ENCODE measurements around the gene KDELR1.
A peak's percentile ranks its signal among the peaks of the same experiment; 100 is the strongest.

KDELR1 gene

DNA sequence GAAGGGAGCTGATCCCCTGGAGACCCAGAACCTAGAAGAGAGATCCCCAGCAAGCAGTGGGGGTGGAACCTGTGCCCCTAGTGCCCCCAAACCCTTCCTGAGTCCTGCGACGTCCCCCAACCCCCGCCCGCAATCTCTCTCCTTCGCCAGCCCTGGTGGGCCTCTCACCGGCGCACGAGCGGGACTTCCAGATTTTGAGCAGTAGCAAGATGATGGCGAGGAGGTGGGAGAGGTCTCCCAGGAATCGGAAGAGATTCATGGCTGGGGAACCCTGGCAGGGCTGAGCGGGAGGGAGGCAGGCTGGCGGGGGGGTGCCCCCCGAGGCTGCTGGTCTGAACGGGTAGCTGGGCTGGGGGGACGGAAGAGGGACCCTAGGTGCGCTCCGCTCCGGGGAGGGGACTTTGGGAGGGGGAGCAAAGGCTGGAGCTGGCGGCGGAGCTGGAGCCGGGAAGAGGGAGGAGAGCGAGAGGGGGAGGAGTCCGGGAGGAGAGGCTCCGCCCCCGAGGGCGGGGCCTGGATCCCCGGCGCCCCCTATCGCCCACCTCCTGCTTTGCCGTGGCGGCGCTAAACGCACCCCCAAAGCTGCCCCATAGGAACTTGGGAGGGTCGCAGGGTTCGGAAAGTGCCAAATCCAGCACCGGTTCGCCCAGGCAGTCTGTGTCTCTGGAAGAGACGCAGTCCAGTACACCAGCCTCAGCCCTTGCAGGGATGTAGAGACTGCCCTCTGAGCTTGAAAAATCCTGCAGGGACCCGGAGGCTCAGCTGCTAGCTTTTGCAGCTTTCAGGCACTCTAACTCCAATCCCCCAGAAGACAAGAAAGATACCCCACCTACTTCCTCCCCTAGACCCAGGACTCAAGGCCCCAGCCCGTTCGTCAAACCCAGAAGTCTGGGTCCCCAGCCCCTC, at the start of gene KDELR1:
Gene KDELR1, minus strand, starts transcription at position 452 of the 906 bp plus-strand sequence. Its CDS starts 193 bp downstream, at position 259.
- DNase-seq (ENCODE audit: low spot score), result peak; percentile 94

DNA sequence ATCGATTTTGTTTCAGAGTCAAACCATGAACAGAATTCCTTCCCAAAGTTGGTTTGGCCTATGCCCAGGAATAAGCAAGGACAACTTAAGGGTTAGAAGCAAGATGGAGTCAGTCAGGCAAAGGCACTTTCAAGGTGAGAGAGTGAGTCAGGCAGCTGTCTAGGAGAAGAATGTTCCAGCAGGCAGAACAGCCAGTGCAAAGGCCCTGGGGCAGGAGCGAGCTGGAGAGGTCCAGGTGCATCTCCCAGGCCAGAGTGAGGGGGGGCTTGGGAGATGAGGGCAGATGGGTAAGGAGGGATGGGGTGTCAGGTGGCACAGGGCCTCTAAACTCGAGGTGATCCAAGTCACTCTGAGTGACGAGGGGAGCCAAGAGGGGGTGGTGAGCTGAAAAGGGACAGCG, 45.2 kb upstream of the KDELR1 start:
- DNase-seq (ENCODE audit: low spot score), result no peak

GRCh38 chr19:48433337-48433736, 42.0 kb upstream of the KDELR1 start:
- DNase-seq (ENCODE audit: low spot score), result no peak

GRCh38 chr19:48428670-48429069, 37.3 kb upstream of the KDELR1 start:
- DNase-seq (ENCODE audit: low spot score), result no peak

- DNase-seq (ENCODE audit: low spot score), result peak; percentile 59
These were observed 33.4 kb upstream of the KDELR1 start for GRCh38 chr19:48424694-48425219.

DNA sequence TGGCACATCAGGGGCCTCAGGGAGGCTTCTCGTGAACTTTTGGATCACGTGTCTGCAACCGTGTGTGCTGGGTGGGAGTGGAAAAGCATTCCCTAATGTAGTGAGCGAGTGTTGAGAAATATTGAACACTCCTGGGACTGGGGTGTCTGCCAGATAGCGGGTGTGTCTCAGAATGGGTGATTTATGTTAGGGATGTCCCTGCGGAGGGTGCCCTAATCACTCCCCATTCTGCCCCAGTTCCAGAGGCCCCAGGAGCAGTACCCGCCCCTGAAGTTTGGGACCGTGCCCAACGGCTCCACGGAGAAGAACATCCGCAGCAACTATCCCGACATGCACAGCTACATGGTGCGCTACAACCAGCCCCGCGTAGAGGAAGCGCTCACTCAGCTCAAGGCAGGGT, 30.2 kb upstream of the KDELR1 start:
- DNase-seq (ENCODE audit: low spot score), result no peak

GRCh38 chr19:48419158-48419920, 28.0 kb upstream of the KDELR1 start:
- no peak for DNase-seq (ENCODE audit: low spot score)

- no peak for DNase-seq (ENCODE audit: low spot score)
These were observed 27.1 kb upstream of the KDELR1 start for GRCh38 chr19:48418317-48419064.

GRCh38 chr19:48417421-48417820, 26.1 kb upstream of the KDELR1 start:
- DNase-seq (ENCODE audit: low spot score), result no peak

GRCh38 chr19:48415806-48416221, 24.5 kb upstream of the KDELR1 start:
- DNase-seq (ENCODE audit: low spot score), result no peak

- no peak for DNase-seq (ENCODE audit: low spot score)
These were observed 24.0 kb upstream of the KDELR1 start for GRCh38 chr19:48415395-48415794.

GRCh38 chr19:48413879-48414587, 22.7 kb upstream of the KDELR1 start:
- no peak for DNase-seq (ENCODE audit: low spot score)

DNA sequence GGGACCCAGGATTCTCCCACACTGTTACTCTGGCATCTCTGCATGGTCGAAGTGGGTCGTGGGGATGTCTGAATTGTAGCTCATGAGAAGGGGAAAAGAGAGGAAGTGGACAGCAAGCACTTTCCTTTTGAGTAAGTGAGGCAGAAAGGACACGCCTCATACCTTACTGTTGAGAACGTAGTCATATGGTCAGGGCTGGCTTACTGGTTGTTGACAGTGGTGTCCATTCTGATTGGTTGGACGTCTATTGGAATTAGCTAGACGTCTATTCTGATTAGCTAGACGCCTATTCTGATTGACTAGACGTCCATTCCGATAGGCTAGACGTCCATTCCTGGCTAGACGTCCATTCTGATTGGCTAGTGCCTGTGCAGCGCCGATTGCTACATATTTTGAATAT, 14.5 kb upstream of the KDELR1 start:
- no peak for DNase-seq (ENCODE audit: low spot score)

DNA sequence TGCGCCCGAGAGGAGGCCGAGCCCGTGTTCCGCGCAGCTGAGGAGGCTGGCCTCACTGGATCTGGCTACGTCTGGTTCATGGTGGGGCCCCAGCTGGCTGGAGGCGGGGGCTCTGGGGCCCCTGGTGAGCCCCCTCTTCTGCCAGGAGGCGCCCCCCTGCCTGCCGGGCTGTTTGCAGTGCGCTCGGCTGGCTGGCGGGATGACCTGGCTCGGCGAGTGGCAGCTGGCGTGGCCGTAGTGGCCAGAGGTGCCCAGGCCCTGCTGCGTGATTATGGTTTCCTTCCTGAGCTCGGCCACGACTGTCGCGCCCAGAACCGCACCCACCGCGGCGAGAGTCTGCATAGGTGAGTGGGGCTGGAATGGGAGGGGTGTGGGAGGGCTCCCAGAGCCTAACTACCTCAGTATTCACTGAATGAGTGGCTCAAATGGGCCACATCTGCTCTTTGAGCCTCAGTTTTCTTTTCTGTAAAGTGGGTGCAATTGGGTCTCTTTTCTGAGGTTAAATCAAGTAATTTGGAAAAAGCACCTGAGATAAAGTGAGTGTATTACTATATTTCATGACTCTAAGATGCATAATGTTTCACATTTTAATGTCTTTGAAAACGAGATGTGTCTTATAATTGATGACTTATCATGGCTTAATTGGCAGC, 13.8 kb upstream of the KDELR1 start:
- no peak for DNase-seq (ENCODE audit: low spot score)

- DNase-seq (ENCODE audit: low spot score), result peak; percentile 82
These were observed 12.3 kb upstream of the KDELR1 start for GRCh38 chr19:48403606-48404005.

GRCh38 chr19:48401287-48401686, 9.9 kb upstream of the KDELR1 start:
- no peak for DNase-seq (ENCODE audit: low spot score)

DNA sequence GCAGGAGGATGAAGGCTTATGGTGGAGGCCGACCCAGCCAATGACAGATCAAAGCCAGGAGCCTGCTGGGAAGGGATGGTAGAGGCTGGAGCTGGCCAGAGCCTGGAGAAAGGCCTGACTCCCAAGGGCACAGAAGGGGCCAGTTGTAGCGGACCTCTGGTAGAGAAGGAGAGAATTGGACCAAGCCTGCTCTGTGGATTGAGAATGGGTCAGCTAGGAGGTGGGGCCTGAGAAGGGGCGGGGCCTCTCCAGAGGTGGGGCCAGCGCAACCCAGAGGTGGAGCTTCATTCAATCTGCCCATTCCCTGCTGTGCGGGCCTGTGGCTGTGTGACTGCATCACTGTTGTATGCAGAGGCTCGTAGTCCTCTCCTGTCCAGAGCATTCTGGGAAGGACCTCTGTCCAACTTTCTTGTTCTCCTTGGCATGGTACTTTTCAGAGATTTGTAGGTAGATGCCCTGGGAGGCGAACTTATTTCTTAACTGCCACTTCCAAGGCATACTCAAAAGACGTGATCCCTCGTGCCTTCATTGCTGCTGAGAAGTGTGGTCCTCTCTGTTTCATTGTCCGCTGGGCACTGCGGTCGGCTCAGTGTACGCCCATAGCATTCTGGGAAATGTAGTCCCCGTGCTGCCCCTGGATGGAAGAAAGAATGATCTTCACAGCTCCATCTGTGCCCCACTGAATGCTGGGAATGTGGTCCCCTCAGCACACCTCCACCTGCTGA, 8.8 kb upstream of the KDELR1 start:
- peak; percentile 86 for DNase-seq (ENCODE audit: low spot score)

DNA sequence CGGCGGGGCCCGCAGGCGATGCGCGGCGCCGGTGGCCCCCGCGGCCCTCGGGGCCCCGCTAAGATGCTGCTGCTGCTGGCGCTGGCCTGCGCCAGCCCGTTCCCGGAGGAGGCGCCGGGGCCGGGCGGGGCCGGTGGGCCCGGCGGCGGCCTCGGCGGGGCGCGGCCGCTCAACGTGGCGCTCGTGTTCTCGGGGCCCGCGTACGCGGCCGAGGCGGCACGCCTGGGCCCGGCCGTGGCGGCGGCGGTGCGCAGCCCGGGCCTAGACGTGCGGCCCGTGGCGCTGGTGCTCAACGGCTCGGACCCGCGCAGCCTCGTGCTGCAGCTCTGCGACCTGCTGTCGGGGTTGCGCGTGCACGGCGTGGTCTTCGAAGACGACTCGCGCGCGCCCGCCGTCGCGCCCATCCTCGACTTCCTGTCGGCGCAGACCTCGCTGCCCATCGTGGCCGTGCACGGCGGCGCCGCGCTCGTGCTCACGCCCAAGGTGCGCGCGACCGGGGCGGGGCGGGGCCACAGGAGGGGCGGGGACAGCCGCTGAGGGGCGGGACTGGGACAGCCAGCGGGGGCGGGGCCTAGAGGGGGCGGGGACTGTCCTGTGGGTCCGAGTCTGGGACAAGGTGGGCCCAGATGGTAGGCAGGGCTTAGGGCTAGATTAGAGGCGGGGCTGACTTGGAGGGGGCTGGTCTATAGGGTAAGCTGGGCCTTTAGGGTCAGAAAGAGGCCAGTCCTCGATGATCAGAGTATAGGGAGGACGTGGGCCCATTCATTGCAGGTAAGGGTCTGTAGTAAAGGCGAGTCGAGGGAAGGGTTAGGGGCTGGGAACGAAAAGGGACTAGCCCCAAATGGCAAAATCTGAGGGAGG, 7.3 kb upstream of the KDELR1 start:
- peak; percentile 58 for DNase-seq (ENCODE audit: low spot score)

GRCh38 chr19:48398102-48398374, 6.7 kb upstream of the KDELR1 start:
- no peak for DNase-seq (ENCODE audit: low spot score)
